HG03064 (cell line): Measurements from ENCODE around the gene VPS39.

Source experiments
- ATAC-seq: cut with Tn5 transposase; IDR thresholded peaks from one replicate; pipeline ENCODE4 v1.9.1; 2021; ENCODE audit warnings: low read depth; ENCODE audit not compliant: unreplicated experiment

Gene VPS39

GRCh38 chr15:42202653-42203052 is 5.5 kb downstream of the VPS39 start:
- ATAC-seq = no peak

DNA sequence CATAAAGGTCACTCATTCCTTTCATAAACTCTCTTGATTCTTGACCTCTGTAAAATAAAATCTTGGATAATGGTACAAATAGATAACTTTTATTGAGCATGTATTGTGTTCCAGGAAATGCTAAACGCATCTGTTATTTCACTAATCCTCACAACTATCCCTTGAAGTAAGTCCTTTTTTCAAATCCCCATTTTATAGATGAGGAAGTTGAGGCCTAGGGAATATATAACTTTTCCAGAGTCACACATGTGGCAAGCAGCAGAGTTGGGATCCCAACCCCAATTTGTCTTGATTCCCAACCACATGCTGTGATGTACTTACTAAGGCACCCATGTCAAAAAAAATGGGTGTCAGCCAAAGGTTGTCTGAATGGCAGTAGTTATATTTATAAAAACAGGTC is 6.3 kb downstream of the VPS39 start:
- ATAC-seq = no peak

- ATAC-seq = no peak
These were observed 9.0 kb downstream of the VPS39 start for GRCh38 chr15:42199126-42199525.

DNA sequence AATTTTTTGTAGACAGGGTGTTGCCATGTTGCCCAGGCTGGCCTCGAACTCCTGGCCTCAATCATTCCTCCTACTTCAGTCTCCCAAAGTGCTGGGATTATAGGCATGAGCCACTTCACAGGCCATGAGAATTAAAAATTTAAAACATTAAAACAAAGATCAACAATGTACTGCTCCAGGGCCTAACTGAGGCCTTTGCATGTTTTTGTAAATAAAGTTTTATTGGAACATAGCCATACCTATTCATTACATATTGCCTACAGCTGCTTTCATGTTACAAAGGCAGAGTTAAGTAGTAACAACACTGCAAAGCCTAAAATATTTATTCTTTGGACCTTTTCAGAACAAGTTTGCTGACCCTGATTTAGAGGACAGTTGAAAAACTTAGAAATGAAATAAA is 9.6 kb downstream of the VPS39 start:
- ATAC-seq = no peak

- no peak for ATAC-seq
These were observed 13.6 kb downstream of the VPS39 start for GRCh38 chr15:42194513-42194912.

- no peak for ATAC-seq
These were observed 14.7 kb downstream of the VPS39 start for GRCh38 chr15:42193383-42193782.

GRCh38 chr15:42191610-42192346 is 16.3 kb downstream of the VPS39 start:
- ATAC-seq = no peak

GRCh38 chr15:42190370-42190769 is 17.7 kb downstream of the VPS39 start:
- ATAC-seq = no peak

DNA sequence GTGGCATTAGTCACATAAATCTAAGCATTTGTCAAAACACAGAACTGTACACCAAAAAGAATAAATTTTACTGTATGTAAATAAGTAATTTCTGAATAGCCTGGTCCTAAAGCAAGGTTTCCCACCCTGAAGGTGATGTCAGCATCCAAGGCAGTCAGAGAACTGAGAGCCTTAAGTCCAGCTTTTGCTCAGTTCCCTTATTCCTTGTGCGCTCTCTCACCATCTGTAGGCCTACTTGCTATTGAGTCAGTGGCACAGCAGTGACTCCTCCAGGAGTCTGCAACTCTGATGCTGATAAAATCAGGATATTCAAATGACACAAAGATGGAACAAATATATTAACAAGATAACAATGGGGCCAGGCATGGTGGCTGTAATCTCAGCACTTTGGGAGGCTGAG is 22.3 kb downstream of the VPS39 start:
- ATAC-seq = no peak

DNA sequence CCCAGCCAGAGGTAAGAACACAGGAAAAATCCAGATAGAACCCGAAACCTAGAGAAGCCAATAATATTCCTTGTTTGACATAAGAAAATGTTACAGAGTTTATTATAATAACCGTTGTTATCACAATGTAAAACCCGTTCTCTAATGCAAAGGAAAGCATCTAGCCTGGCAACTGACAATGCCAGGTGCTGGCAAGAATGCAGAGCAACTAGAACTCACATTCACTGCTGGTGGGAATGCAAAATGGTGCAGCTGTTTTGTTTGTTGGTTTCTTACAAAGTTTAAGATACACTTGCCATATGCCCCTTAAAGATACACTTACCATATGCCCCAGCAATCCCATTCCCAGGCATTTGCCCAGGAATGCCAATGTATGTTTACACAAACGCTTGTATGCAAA is 23.4 kb downstream of the VPS39 start:
- no peak for ATAC-seq

GRCh38 chr15:42184296-42184695 is 23.8 kb downstream of the VPS39 start:
- no peak for ATAC-seq

DNA sequence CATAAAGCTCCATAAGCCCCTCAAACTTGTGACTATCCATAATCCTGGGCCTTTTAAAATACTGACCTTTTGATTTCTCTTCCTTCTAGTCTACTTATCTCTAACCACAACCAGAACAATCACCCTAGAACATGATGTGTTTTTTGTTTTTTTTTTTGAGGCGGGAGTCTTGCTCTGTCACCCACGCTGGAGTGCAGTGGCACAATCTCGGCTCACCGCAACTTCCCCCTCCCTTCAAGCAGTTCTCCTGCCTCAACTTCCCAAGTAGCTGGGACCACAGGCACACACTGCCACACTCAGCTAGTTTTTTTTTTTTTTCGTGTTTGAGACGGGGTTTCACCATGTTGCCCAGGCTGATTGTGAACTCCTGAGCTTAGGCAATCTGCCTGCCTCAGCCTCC is 25.1 kb downstream of the VPS39 start:
- no peak for ATAC-seq

- no peak for ATAC-seq
These were observed 25.7 kb downstream of the VPS39 start for GRCh38 chr15:42182328-42182886.

DNA sequence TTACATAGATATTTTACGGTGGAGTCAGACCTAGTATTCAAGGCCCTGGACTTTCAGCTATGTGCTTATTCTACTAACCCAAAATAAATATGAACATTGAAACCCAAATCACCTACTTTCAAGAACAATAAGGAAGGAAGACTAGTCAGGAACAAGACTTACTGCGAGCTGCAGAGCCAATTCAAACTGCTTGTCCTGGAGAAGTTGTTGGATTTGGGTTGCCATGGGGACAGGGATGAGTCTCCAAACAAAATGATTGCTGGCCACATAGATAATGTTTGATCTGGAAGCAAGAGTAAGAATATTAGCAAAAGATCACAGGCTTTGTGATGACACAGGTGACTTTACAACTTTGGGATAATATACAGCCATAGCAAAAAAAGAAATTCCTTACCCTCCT is 30.0 kb downstream of the VPS39 start:
- no peak for ATAC-seq

GRCh38 chr15:42175671-42176070 is 32.4 kb downstream of the VPS39 start:
- no peak for ATAC-seq

DNA sequence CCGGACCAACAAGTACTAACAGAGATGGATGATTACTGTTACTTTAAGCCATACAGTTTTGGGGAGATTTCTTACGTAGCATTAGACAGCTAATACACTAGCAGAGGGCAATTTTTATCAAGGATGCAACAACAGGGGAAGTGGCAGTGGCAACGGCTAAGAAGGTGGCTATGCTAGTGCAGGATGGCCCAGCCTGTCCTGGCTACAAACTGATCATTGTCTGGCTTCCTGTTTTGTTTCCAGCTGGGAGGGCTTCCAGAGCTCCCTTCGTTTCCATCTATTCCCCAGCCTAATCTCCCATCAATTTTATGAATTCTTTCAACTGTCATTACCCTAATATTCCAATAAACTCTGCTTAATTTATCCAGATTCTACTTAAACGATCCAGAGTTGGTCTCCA is 35.6 kb downstream of the VPS39 start:
- ATAC-seq = no peak

GRCh38 chr15:42171795-42172194 is 36.3 kb downstream of the VPS39 start:
- ATAC-seq = no peak

DNA sequence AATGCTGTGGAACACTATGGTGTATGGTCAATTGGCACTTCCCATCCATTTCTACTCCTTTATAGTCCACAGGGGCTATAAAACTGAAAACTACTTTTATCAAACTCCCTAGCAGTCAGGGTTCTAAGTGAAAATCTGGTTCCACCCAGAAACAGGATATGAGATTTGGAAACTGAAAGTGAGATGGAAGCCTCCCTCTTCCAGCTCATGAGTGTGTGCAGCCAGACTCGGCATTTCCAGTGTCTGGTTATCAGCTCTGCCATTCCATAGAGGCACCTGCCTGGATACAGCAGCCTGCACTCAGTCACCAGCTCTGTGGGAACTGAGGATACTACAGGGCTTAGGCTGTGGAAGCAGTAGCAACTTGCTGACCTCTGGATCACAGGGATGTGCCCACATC is 37.0 kb downstream of the VPS39 start:
- no peak for ATAC-seq

- no peak for ATAC-seq
These were observed 41.7 kb downstream of the VPS39 start for GRCh38 chr15:42166225-42166940.

DNA sequence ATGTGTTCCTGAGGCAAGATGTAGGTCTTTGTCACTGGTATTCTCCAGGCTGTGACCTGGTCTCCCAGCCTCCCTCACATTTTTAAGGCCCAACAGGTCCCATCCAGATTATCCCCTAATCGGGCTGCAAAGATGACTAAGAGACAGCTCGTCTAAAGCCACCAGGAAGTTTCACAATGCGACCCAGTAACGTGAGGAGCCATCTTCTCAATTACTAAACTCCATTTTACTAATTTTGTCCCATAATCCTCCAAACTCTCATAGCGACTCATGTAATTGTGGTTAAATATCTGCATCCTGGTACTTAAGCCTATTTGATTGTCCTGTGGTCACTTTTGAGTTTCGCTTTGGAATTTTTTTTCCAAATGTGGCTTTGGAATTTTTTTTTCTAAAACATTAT is 43.0 kb downstream of the VPS39 start:
- ATAC-seq = no peak

GRCh38 chr15:42163947-42164550 is 44.1 kb downstream of the VPS39 start:
- ATAC-seq = no peak

GRCh38 chr15:42163291-42163690 is 44.8 kb downstream of the VPS39 start:
- no peak for ATAC-seq
